Endothelial cell of umbilical vein (primary cell): ENCODE data around the gene TBC1D24. TPM values are rescaled to one million over a fixed set of nuclear protein-coding genes. Genes with fewer than 3 reads are reported as not detected.

Experiments used
- BruUV-seq: library from RNA; stranded (reverse); fragments of 400-500 nt; replicated peaks from 2 replicates; lab custom pipeline; 2021; lab: Mats Ljungman, UMichigan
- CTCF ChIA-PET: fragments of 300-600, 350-600 bp; sonication (Branson Sonifier 250); formaldehyde crosslinking; loops from one replicate; lab custom pipeline; 2021; ENCODE audit warnings: antibody characterized with exemption, inconsistent platforms; lab: Charles Lee
- POLR2A ChIA-PET: fragments of 300-600, 350-600 bp; sonication (Branson Sonifier 250); formaldehyde crosslinking; loops from one replicate; lab custom pipeline; 2021; ENCODE audit warnings: antibody characterized with exemption, inconsistent platforms; lab: Charles Lee
- DNase-seq: peaks from one replicate; pipeline ENCODE4 v3.0.0-alpha.2; 2011; ENCODE audit warnings: low read depth, low spot score
- FAIRE-seq: peaks from 2 replicates; lab custom pipeline; 2011; peaks lifted over from hg19 to GRCh38; lab: Jason Lieb, UNC
- H2AFZ ChIP-seq: 2 replicates; pipeline ENCODE4 v1.6.0; 2012; ENCODE audit warnings: low read depth, low read length, control low read depth, inconsistent platforms
- H3K27ac ChIP-seq: 2 replicates; pipeline ENCODE4 v1.5.1; 2011; ENCODE audit warnings: low read depth, mild to moderate bottlenecking, control low read depth, low read length, moderate library complexity; ENCODE audit not compliant: insufficient read depth
- H3K27me3 ChIP-seq, 2 experiments: 2 replicates each; pipeline versions ENCODE4 v1.6.0 to v1.6.1; 2011; ENCODE audit warnings: low read length in 2 of 2, mixed read lengths in 1 of 2; ENCODE audit not compliant: control insufficient read depth in 2 of 2, insufficient read depth in 2 of 2
- H3K36me3 ChIP-seq, 2 experiments: 2 replicates in 1 of 2; 3 replicates in 1 of 2; pipeline ENCODE4 v1.5.1; 2011; ENCODE audit warnings: low read length in 2 of 2, mild to moderate bottlenecking in 1 of 2, moderate library complexity in 1 of 2; ENCODE audit not compliant: control insufficient read depth in 2 of 2, insufficient read depth in 2 of 2; ENCODE audit errors: extremely low read depth in 1 of 2
- H3K4me1 ChIP-seq: 3 replicates; pipeline ENCODE4 v1.5.1; 2011; ENCODE audit warnings: mild to moderate bottlenecking, low read length; ENCODE audit not compliant: control insufficient read depth, insufficient read depth; ENCODE audit errors: extremely low read depth
- H3K4me2 ChIP-seq: 2 replicates; pipeline ENCODE4 v1.6.1; 2011; ENCODE audit warnings: low read length, control low read depth, mixed read lengths; ENCODE audit not compliant: insufficient read depth
- H3K4me3 ChIP-seq, 3 experiments: fragments of 200-600 bp in 1 of 3; sonication (generic), shearing (Covaris generic) in 1 of 3; replicated peaks in 1 of 3; 2 replicates each; pipeline ENCODE4 v1.5.1; 2011 to 2016; ENCODE audit warnings: control low read depth in 3 of 3, low read length in 3 of 3, mild to moderate bottlenecking in 2 of 3, inconsistent platforms in 1 of 3, low read depth in 1 of 3, moderate library complexity in 1 of 3; ENCODE audit not compliant: insufficient read depth in 1 of 3
- H3K79me2 ChIP-seq: 2 replicates; pipeline ENCODE4 v1.6.0; 2012; ENCODE audit warnings: low read length, inconsistent platforms; ENCODE audit not compliant: control insufficient read depth, insufficient read depth
- H3K9ac ChIP-seq: replicated peaks from 2 replicates; pipeline ENCODE3; 2011; ENCODE audit warnings: low read length, control low read depth; ENCODE audit not compliant: insufficient read depth; ENCODE audit errors: extremely low read depth
- H3K9me1 ChIP-seq: replicated peaks from 3 replicates; pipeline ENCODE4 v1.6.0; 2011; ENCODE audit warnings: mild to moderate bottlenecking, low read length; ENCODE audit not compliant: control insufficient read depth, insufficient read depth; ENCODE audit errors: extremely low read depth
- H3K9me3 ChIP-seq: replicated peaks from 2 replicates; pipeline ENCODE4 v1.5.1; 2012; ENCODE audit warnings: low read length, inconsistent platforms; ENCODE audit not compliant: control insufficient read depth, insufficient read depth
- H4K20me1 ChIP-seq: replicated peaks from 2 replicates; pipeline ENCODE3; 2011; ENCODE audit warnings: mild to moderate bottlenecking, low read length; ENCODE audit not compliant: control insufficient read depth, insufficient read depth; ENCODE audit errors: extremely low read depth
- CTCF ChIP-seq, 2 donors: IDR thresholded peaks; 1 replicate in 1 of 2; 2 replicates in 1 of 2; pipeline ENCODE4 v1.5.1; 2011; ENCODE audit warnings: low read length in 2 of 2, mild to moderate bottlenecking in 2 of 2, moderate library complexity in 2 of 2, control low read depth in 1 of 2, inconsistent platforms in 1 of 2, low read depth in 1 of 2; ENCODE audit not compliant: insufficient read depth in 1 of 2; ENCODE audit errors: extremely low read depth in 1 of 2
- EZH2 ChIP-seq: IDR thresholded peaks from 2 replicates; pipeline ENCODE4 v1.6.1; 2012; ENCODE audit warnings: borderline replicate concordance, low read depth, mild to moderate bottlenecking, moderate library complexity, low read length, inconsistent platforms; ENCODE audit not compliant: severe bottlenecking
- FOS ChIP-seq: IDR thresholded peaks from 2 replicates; pipeline ENCODE4 v1.6.1; 2011; ENCODE audit warnings: mild to moderate bottlenecking, low read length, moderate library complexity, borderline replicate concordance; ENCODE audit not compliant: insufficient read depth
- GATA2 ChIP-seq: IDR thresholded peaks from 2 replicates; pipeline ENCODE4 v1.7.0; 2011; ENCODE audit warnings: low read depth, mild to moderate bottlenecking, moderate library complexity, mixed read lengths, low read length; ENCODE audit not compliant: insufficient read length, insufficient read depth
- JUN ChIP-seq: IDR thresholded peaks from 2 replicates; pipeline ENCODE4 v1.6.1; 2011; ENCODE audit warnings: borderline replicate concordance, low read depth; ENCODE audit not compliant: insufficient read length, insufficient read depth
- MAX ChIP-seq: IDR thresholded peaks from 2 replicates; pipeline ENCODE4 v1.6.1; 2011; ENCODE audit not compliant: insufficient read depth, insufficient read length
- MYC ChIP-seq: IDR thresholded peaks from one replicate; pipeline ENCODE4 v1.6.1; 2011; ENCODE audit warnings: mild to moderate bottlenecking, low read depth, low read length
- POLR2A ChIP-seq: IDR thresholded peaks from 2 replicates; pipeline ENCODE4 v1.6.1; 2012; ENCODE audit warnings: low read depth, mild to moderate bottlenecking, control low read depth, low read length
- POLR2AphosphoS5 ChIP-seq: IDR thresholded peaks from 2 replicates; pipeline ENCODE4 v1.6.1; 2012; ENCODE audit warnings: low read depth, mild to moderate bottlenecking, control low read depth, low read length, moderate library complexity; ENCODE audit not compliant: insufficient read depth
- dilution Hi-C: fragments of 300-500 bp; cut with MboI; formaldehyde crosslinking; loops from one replicate; pipeline ENCODE4 v1.15.0; 2019; ENCODE audit warnings: low sequenced_read_pairs; ENCODE audit not compliant: extremely low pct_ligation_motif_present
- intact Hi-C: fragments of 100-400 bp; cut with micrococcal nuclease; formaldehyde crosslinking; loops from one replicate; pipeline ENCODE4 v1.10.0; 2022
- polyA plus RNA-seq, 4 experiments: library from polyadenylated mRNA; depleted of rRNA in 3 of 4; stranded (reverse) in 3 of 4; unstranded in 1 of 4; fragments of >200 nt; gene quantifications; 2 replicates each; pipeline versions ENCODE4 v1.2.1 to v1.2.3, GENCODE V29; 2011 to 2012; ENCODE audit warnings: missing spikeins in 1 of 4
- total RNA-seq: library from RNA; stranded (reverse); gene quantifications from 2 replicates; pipeline ENCODE4 v1.2.3, GENCODE V29; 2021

TBC1D24 gene
- total and polyA plus RNA-seq, 2 donors (not counting 3 experiments of a cell fraction or from before 2014, with no cell fraction given) = 8.1 to 22.8 TPM

- H3K4me1 ChIP-seq = peaks cover 10% of the 10 kb centered on the region
- H3K9ac ChIP-seq = no peak overlapping the region
- H3K4me2 ChIP-seq = no peak overlapping the region
- H2AFZ ChIP-seq = no peak overlapping the region
- H3K4me3 ChIP-seq = no peak overlapping the region
- TF ChIP-seq MAX (no peak), FOS (no peak), EZH2 (no peak), MYC (no peak), POLR2AphosphoS5 (no peak), POLR2A (no peak), CTCF (IDR thresholded peaks at IDR 0.05; ENCODE audit: extremely low read depth in 1 of 2, insufficient read depth in 1 of 2, low read depth in 1 of 2, low read length in 2 of 2) (no peak), GATA2 (no peak), JUN (no peak)
- intact Hi-C loops = no loop called here
- no peaks in the 10 kb centered on the region for H3K27me3 ChIP-seq
- ChIA-PET POLR2A (interaction anchor here (0.8 kb wide), 1 partner anchor 9 kb away, joined by 3 read pairs; no protein-coding TSS in a partner anchor), CTCF (no interaction called here)
- no peaks in the 10 kb centered on the region for H4K20me1 ChIP-seq
- dilution Hi-C loops = no loop called here
- no peaks in the 10 kb centered on the region for H3K9me1 ChIP-seq
- H3K9me3 ChIP-seq = no peaks in the 10 kb centered on the region
- DNase-seq (no peak), FAIRE-seq (no peak)
- no TSS peak for BruUV-seq
- H3K36me3 ChIP-seq = peaks cover 8 to 39% of the 10 kb centered on the region in 2 experiments
- no peak overlapping the region for H3K27ac ChIP-seq
- peaks cover 10% of the 10 kb centered on the region for H3K79me2 ChIP-seq
Observed at GRCh38 chr16:2524339-2524938, 49.5 kb downstream of the TBC1D24 start.
